CD4-positive, alpha-beta T cell (primary cell): ENCODE results near the gene ATP8A2. TPM values are rescaled to one million over a fixed set of nuclear protein-coding genes. Genes with fewer than 3 reads are reported as not detected.

Experiments
- ATAC-seq: fragments of 200-7000 bp; cut with Tn5 transposase; one replicate; pipeline ENCODE4 v1.10.0; 2022; ENCODE audit warnings: mild to moderate bottlenecking; ENCODE audit not compliant: poor library complexity
- CTCF ChIA-PET: fragments of 350-600 bp; sonication (Branson Sonifier 250); formaldehyde crosslinking; loops from one replicate; lab custom pipeline; 2021; ENCODE audit warnings: antibody characterized with exemption, inconsistent platforms; lab: Charles Lee
- POLR2A ChIA-PET: fragments of 350-600 bp; sonication (Branson Sonifier 250); formaldehyde crosslinking; loops from one replicate; lab custom pipeline; 2021; ENCODE audit warnings: antibody characterized with exemption, inconsistent platforms; lab: Charles Lee
- DNase-seq, 14 experiments: peaks; one replicate each; pipeline ENCODE4 v3.0.0-alpha.2; 2013 to 2020; ENCODE audit warnings: mixed read lengths in 2 of 14
- H3K27ac ChIP-seq, 2 donors: one replicate each; pipeline versions ENCODE4 v1.5.1 to v1.7.0; 2013; ENCODE audit warnings: low read length in 2 of 2, low read depth in 1 of 2, mild to moderate bottlenecking in 1 of 2
- H3K27me3 ChIP-seq, 2 experiments: 1 replicate in 1 of 2; 2 replicates in 1 of 2; pipeline versions ENCODE4 v1.6.1 to v1.7.0; 2013; ENCODE audit warnings: low read length in 2 of 2, control low read depth in 1 of 2, mild to moderate bottlenecking in 1 of 2, moderate library complexity in 1 of 2; ENCODE audit not compliant: insufficient read depth in 2 of 2, control insufficient read depth in 1 of 2
- H3K36me3 ChIP-seq: one replicate; pipeline ENCODE4 v1.6.1; 2013; ENCODE audit warnings: low read length, control low read depth; ENCODE audit not compliant: insufficient read depth
- H3K4me1 ChIP-seq: one replicate; pipeline ENCODE4 v1.6.1; 2013; ENCODE audit warnings: low read length, control low read depth; ENCODE audit not compliant: insufficient read depth
- H3K4me3 ChIP-seq: one replicate; pipeline ENCODE4 v1.5.1; 2013; ENCODE audit warnings: mild to moderate bottlenecking, low read length, moderate library complexity
- H3K9me3 ChIP-seq, 2 experiments: 1 replicate in 1 of 2; 2 replicates in 1 of 2; pipeline versions ENCODE4 v1.6.1 to v1.7.0; 2013; ENCODE audit warnings: low read length in 2 of 2, mild to moderate bottlenecking in 2 of 2, control low read depth in 1 of 2, moderate library complexity in 1 of 2; ENCODE audit not compliant: control insufficient read depth in 1 of 2, insufficient read depth in 1 of 2
- H3K27ac Mint-ChIP-seq: one replicate; pipeline ENCODE4 v1.8.0; 2020; ENCODE audit warnings: mixed read lengths
- H3K27me3 Mint-ChIP-seq: one replicate; pipeline ENCODE4 v1.8.0; 2021; ENCODE audit warnings: mixed read lengths
- H3K36me3 Mint-ChIP-seq: one replicate; pipeline ENCODE4 v1.8.0; 2021; ENCODE audit warnings: low read depth, mixed read lengths
- H3K4me1 Mint-ChIP-seq: one replicate; pipeline ENCODE4 v1.8.0; 2021; ENCODE audit warnings: low read depth, mixed read lengths
- H3K4me3 Mint-ChIP-seq: one replicate; pipeline ENCODE4 v1.8.0; 2020; ENCODE audit warnings: mild to moderate bottlenecking, mixed read lengths
- H3K9me3 Mint-ChIP-seq: one replicate; pipeline ENCODE4 v1.8.0; 2020; ENCODE audit warnings: mixed read lengths
- CTCF ChIP-seq: fragments of 200-600 bp; IDR thresholded peaks from one replicate; pipeline ENCODE4 v1.8.0; 2022; ENCODE audit warnings: antibody characterized with exemption, mild to moderate bottlenecking
- intact Hi-C, 2 experiments: fragments of 100-400 bp; cut with DNase I in 1 of 2; cut with micrococcal nuclease in 1 of 2; formaldehyde crosslinking; loops; one replicate each; pipeline versions ENCODE4 v1.15.1 to v1.9.0; 2023 to 2025; cut with DNase I, micrococcal nuclease
- total RNA-seq, 174 experiments: library from RNA in 2 of 174; stranded (reverse) in 2 of 174; gene quantifications; one replicate each; pipeline ENCODE4 v1.2.3 and lab custom pipeline; 2021 to 2026

Gene ATP8A2
- total RNA-seq, 2 experiments from 2014 or later = 0.22 to 0.36 TPM

GRCh38 chr13:25662516-25662915 lies 290.7 kb downstream of the ATP8A2 start:
- DNase-seq = no peak
- no peaks in the 10 kb centered on the region for H3K36me3 Mint-ChIP-seq
- no peaks in the 10 kb centered on the region for H3K27me3 ChIP-seq
- H3K27ac Mint-ChIP-seq = no peak overlapping the region
- no peak overlapping the region for H3K4me3 ChIP-seq
- H3K4me1 ChIP-seq = no peaks in the 10 kb centered on the region
- ChIA-PET CTCF (no interaction called here), POLR2A (no interaction called here)
- TF ChIP-seq CTCF = no peak
- ATAC-seq = no peak
- H3K27me3 Mint-ChIP-seq = no peaks in the 10 kb centered on the region
- H3K9me3 ChIP-seq = no peaks in the 10 kb centered on the region
- no peak overlapping the region for H3K4me3 Mint-ChIP-seq
- intact Hi-C loops = no loop called here
- H3K9me3 Mint-ChIP-seq = no peaks in the 10 kb centered on the region
- no peak overlapping the region for H3K27ac ChIP-seq
- no peaks in the 10 kb centered on the region for H3K36me3 ChIP-seq
- no peaks in the 10 kb centered on the region for H3K4me1 Mint-ChIP-seq

GRCh38 chr13:25668345-25668744 lies 296.6 kb downstream of the ATP8A2 start:
- Mint-ChIP-seq H3K36me3 (no peaks in the 10 kb centered on the region), H3K4me1 (no peaks in the 10 kb centered on the region)
- CTCF ChIA-PET = no interaction called here

GRCh38 chr13:25673711-25674110 lies 301.9 kb downstream of the ATP8A2 start:
- no peak for DNase-seq
- H3K27ac ChIP-seq = no peak overlapping the region
- no peaks in the 10 kb centered on the region for H3K4me1 ChIP-seq
- H3K36me3 Mint-ChIP-seq = no peaks in the 10 kb centered on the region
- peaks cover 0 to 6% of the 10 kb centered on the region in 2 experiments for H3K9me3 ChIP-seq
- no peak overlapping the region for H3K4me3 Mint-ChIP-seq
- peaks cover 0 to 3% of the 10 kb centered on the region in 2 experiments for H3K27me3 ChIP-seq
- no peak overlapping the region for H3K27ac Mint-ChIP-seq
- ATAC-seq = no peak
- POLR2A ChIA-PET = no interaction called here
- H3K27me3 Mint-ChIP-seq = peaks cover 21% of the 10 kb centered on the region
- peaks cover 4% of the 10 kb centered on the region for H3K9me3 Mint-ChIP-seq
- intact Hi-C loops = no loop called here
- H3K4me3 ChIP-seq = no peak overlapping the region
- no peaks in the 10 kb centered on the region for H3K36me3 ChIP-seq
- CTCF ChIA-PET = no interaction called here
- TF ChIP-seq CTCF = no peak
- no peaks in the 10 kb centered on the region for H3K4me1 Mint-ChIP-seq

More at GRCh38 chr13:25668345-25668744, 296.6 kb downstream of the ATP8A2 start:
- ATAC-seq (no peak), DNase-seq (no peak)
- peaks cover 8% of the 10 kb centered on the region for H3K27me3 Mint-ChIP-seq
- H3K4me3 Mint-ChIP-seq = no peak overlapping the region
- no peaks in the 10 kb centered on the region for H3K4me1 ChIP-seq
- H3K9me3 ChIP-seq = peaks cover 0 to 6% of the 10 kb centered on the region in 2 experiments
- POLR2A ChIA-PET = interaction anchor here (1.2 kb wide), 1 partner anchor 10 kb away, joined by 3 read pairs; no protein-coding TSS in a partner anchor
- no peak overlapping the region for H3K27ac ChIP-seq
- H3K27ac Mint-ChIP-seq = no peak overlapping the region
- H3K9me3 Mint-ChIP-seq = peaks cover 4% of the 10 kb centered on the region
- no peaks in the 10 kb centered on the region for H3K27me3 ChIP-seq
- no peak for TF ChIP-seq CTCF
- intact Hi-C loops = no loop called here
- H3K36me3 ChIP-seq = no peaks in the 10 kb centered on the region
- H3K4me3 ChIP-seq = no peak overlapping the region
